H1 (cell line): ENCODE results near the gene NUP210L. TPM values are rescaled to one million over a fixed set of nuclear protein-coding genes. Genes with fewer than 3 reads are reported as not detected.
A peak's percentile ranks its signal among the peaks of the same experiment; 100 is the strongest.

Experiments used
- CTCF ChIA-PET: fragments of 300-600 bp; sonication (Branson Sonifier 250); formaldehyde crosslinking; loops from one replicate; lab custom pipeline; 2021; ENCODE audit not compliant: partially characterized antibody; lab: Charles Lee
- POLR2A ChIA-PET: fragments of 300-600 bp; sonication (Branson Sonifier 250); formaldehyde crosslinking; loops from one replicate; lab custom pipeline; 2021; ENCODE audit warnings: inconsistent platforms; ENCODE audit not compliant: partially characterized antibody; lab: Charles Lee
- DNase-seq, 2 experiments: peaks; one replicate each; pipeline versions ENCODE4 v3.0.0 to v3.0.0-alpha.2; 2010 to 2022; ENCODE audit warnings: low spot score in 2 of 2, low read depth in 1 of 2, mixed read lengths in 1 of 2
- FAIRE-seq: peaks from 2 replicates; lab custom pipeline; 2011; peaks lifted over from hg19 to GRCh38; lab: Jason Lieb, UNC
- H2AFZ ChIP-seq: 2 replicates; pipeline ENCODE4 v1.8.1; 2012; ENCODE audit warnings: low read length, inconsistent platforms
- H2AK5ac ChIP-seq: 2 replicates; pipeline ENCODE4 v1.6.1; 2013; ENCODE audit warnings: low read depth, low read length
- H2BK120ac ChIP-seq: replicated peaks from 2 replicates; pipeline ENCODE3; 2013; ENCODE audit warnings: low read depth, low read length, inconsistent platforms
- H2BK12ac ChIP-seq: 2 replicates; pipeline ENCODE4 v1.6.1; 2013; ENCODE audit warnings: low read depth, low read length
- H2BK15ac ChIP-seq: 2 replicates; pipeline ENCODE4 v1.6.1; 2013; ENCODE audit warnings: low read length
- H2BK20ac ChIP-seq: 2 replicates; pipeline ENCODE4 v1.6.1; 2013; ENCODE audit warnings: low read length
- H2BK5ac ChIP-seq: 2 replicates; pipeline ENCODE4 v1.6.1; 2013; ENCODE audit warnings: low read depth, low read length
- H3K14ac ChIP-seq: 2 replicates; pipeline ENCODE4 v1.6.1; 2013; ENCODE audit warnings: inconsistent platforms; ENCODE audit not compliant: insufficient read length
- H3K18ac ChIP-seq: 2 replicates; pipeline ENCODE4 v1.6.1; 2013; ENCODE audit warnings: low read length; ENCODE audit errors: extremely low read depth
- H3K23ac ChIP-seq: 2 replicates; pipeline ENCODE4 v1.6.1; 2013; ENCODE audit warnings: inconsistent platforms; ENCODE audit not compliant: insufficient read length
- H3K23me2 ChIP-seq: 2 replicates; pipeline ENCODE4 v1.6.1; 2013; ENCODE audit warnings: low read depth, low read length
- H3K27ac ChIP-seq: 2 replicates; pipeline ENCODE4 v1.6.1; 2011; ENCODE audit warnings: low read depth, low read length, inconsistent platforms
- H3K27me3 ChIP-seq, 4 experiments: replicated peaks in 1 of 4; 1 replicate in 1 of 4; 2 replicates in 3 of 4; pipeline versions ENCODE4 v1.6.1 to v1.8.1; 2011 to 2013; ENCODE audit warnings: low read length in 3 of 4, mild to moderate bottlenecking in 3 of 4, inconsistent platforms in 2 of 4, mixed read lengths in 2 of 4, moderate library complexity in 1 of 4; ENCODE audit not compliant: control insufficient read depth in 3 of 4, insufficient read depth in 3 of 4; ENCODE audit errors: extremely low read depth in 1 of 4
- H3K36me3 ChIP-seq, 4 experiments: 2 replicates each; pipeline versions ENCODE4 v1.6.1 to v1.8.1; 2011 to 2013; ENCODE audit warnings: mild to moderate bottlenecking in 4 of 4, low read length in 3 of 4, moderate library complexity in 2 of 4, control low read depth in 1 of 4, inconsistent platforms in 1 of 4; ENCODE audit not compliant: insufficient read depth in 4 of 4, control insufficient read depth in 2 of 4
- H3K4ac ChIP-seq: replicated peaks from 2 replicates; pipeline ENCODE3; 2013; ENCODE audit warnings: low read length, low read depth, mixed read lengths, inconsistent platforms; ENCODE audit not compliant: insufficient read length
- H3K4me1 ChIP-seq, 4 experiments: replicated peaks in 1 of 4; 1 replicate in 1 of 4; 2 replicates in 3 of 4; pipeline versions ENCODE4 v1.6.1 to v1.8.1; 2011 to 2013; ENCODE audit warnings: low read length in 3 of 4, inconsistent platforms in 2 of 4, mixed read lengths in 1 of 4; ENCODE audit not compliant: insufficient read depth in 4 of 4, control insufficient read depth in 3 of 4
- H3K4me2 ChIP-seq, 2 experiments: 2 replicates each; pipeline versions ENCODE4 v1.6.1 to v1.8.1; 2011 to 2013; ENCODE audit warnings: low read depth in 2 of 2, low read length in 2 of 2, control low read depth in 1 of 2, inconsistent platforms in 1 of 2, mild to moderate bottlenecking in 1 of 2; ENCODE audit not compliant: insufficient read depth in 1 of 2
- H3K4me3 ChIP-seq, 4 experiments: fragments of 200-600, 300-600 bp in 1 of 4; sonication (generic), shearing (Covaris generic), sonication (Bioruptor Twin) in 1 of 4; 2 replicates each; pipeline versions ENCODE4 v1.5.1 to v1.8.1; 2011 to 2016; ENCODE audit warnings: low read length in 4 of 4, low read depth in 3 of 4, control low read depth in 2 of 4, inconsistent platforms in 2 of 4, mild to moderate bottlenecking in 2 of 4, mixed read lengths in 1 of 4, moderate library complexity in 1 of 4; ENCODE audit not compliant: insufficient read depth in 2 of 4; ENCODE audit errors: extremely low read depth in 1 of 4
- H3K56ac ChIP-seq: replicated peaks from 2 replicates; pipeline ENCODE3; 2013; ENCODE audit warnings: low read depth, mild to moderate bottlenecking, mixed read lengths, low read length, inconsistent platforms; ENCODE audit not compliant: insufficient read length
- H3K79me1 ChIP-seq: 2 replicates; pipeline ENCODE4 v1.6.1; 2013; ENCODE audit warnings: low read depth, low read length, control low read depth
- H3K79me2 ChIP-seq, 2 experiments: 2 replicates each; pipeline versions ENCODE4 v1.6.1 to v1.8.1; 2012 to 2013; ENCODE audit warnings: low read length in 2 of 2, mild to moderate bottlenecking in 2 of 2, inconsistent platforms in 1 of 2; ENCODE audit not compliant: insufficient read depth in 2 of 2, control insufficient read depth in 1 of 2
- H3K9ac ChIP-seq, 4 experiments: replicated peaks in 1 of 4; 1 replicate in 1 of 4; 2 replicates in 3 of 4; pipeline versions ENCODE4 v1.6.1 to v1.8.1; 2011 to 2013; ENCODE audit warnings: low read depth in 3 of 4, low read length in 3 of 4, control low read depth in 2 of 4, mild to moderate bottlenecking in 2 of 4, moderate library complexity in 2 of 4, inconsistent platforms in 1 of 4; ENCODE audit errors: extremely low read depth in 1 of 4
- H3K9me3 ChIP-seq, 2 experiments: 2 replicates each; pipeline versions ENCODE4 v1.6.1 to v1.8.1; 2012 to 2013; ENCODE audit warnings: mild to moderate bottlenecking in 2 of 2, moderate library complexity in 2 of 2, control low read depth in 1 of 2, inconsistent platforms in 1 of 2, low read depth in 1 of 2, low read length in 1 of 2, mixed read lengths in 1 of 2; ENCODE audit not compliant: insufficient read depth in 2 of 2
- H4K20me1 ChIP-seq, 2 experiments: replicated peaks in 1 of 2; 2 replicates each; pipeline versions ENCODE3 to v1.8.1; 2011 to 2013; ENCODE audit warnings: inconsistent platforms in 2 of 2, low read length in 2 of 2, mild to moderate bottlenecking in 1 of 2; ENCODE audit not compliant: insufficient read depth in 2 of 2, control insufficient read depth in 1 of 2
- H4K5ac ChIP-seq: 2 replicates; pipeline ENCODE4 v1.6.1; 2013; ENCODE audit warnings: low read length, low read depth, mixed read lengths, inconsistent platforms; ENCODE audit not compliant: insufficient read length
- H4K8ac ChIP-seq: 2 replicates; pipeline ENCODE4 v1.8.0; 2013; ENCODE audit warnings: mild to moderate bottlenecking, moderate library complexity, low read length, inconsistent platforms; ENCODE audit not compliant: insufficient read depth; ENCODE audit errors: extremely low read depth
- H4K91ac ChIP-seq: replicated peaks from 2 replicates; pipeline ENCODE3; 2013; ENCODE audit warnings: low read length, mixed read lengths, inconsistent platforms; ENCODE audit not compliant: insufficient read length
- ATF2 ChIP-seq: IDR thresholded peaks from 2 replicates; pipeline ENCODE4 v1.6.1; 2012; ENCODE audit warnings: low read length, inconsistent platforms
- BRCA1 ChIP-seq: IDR thresholded peaks from 2 replicates; pipeline ENCODE4 v1.6.1; 2012; ENCODE audit warnings: low read depth, low read length, improper control_type of control experiment
- EP300 ChIP-seq, 2 experiments: IDR thresholded peaks; 1 replicate in 1 of 2; 2 replicates in 1 of 2; pipeline ENCODE4 v1.6.1; 2011 to 2012; ENCODE audit warnings: low read depth in 2 of 2, low read length in 2 of 2, mild to moderate bottlenecking in 2 of 2, borderline replicate concordance in 1 of 2, inconsistent platforms in 1 of 2, moderate library complexity in 1 of 2
- EZH2 ChIP-seq: fragments of 200-600 bp; sonication (generic); IDR thresholded peaks from 2 replicates; pipeline ENCODE4 v1.7.1; 2012; ENCODE audit warnings: low read depth, mild to moderate bottlenecking, moderate library complexity, low read length, inconsistent platforms; ENCODE audit not compliant: severe bottlenecking
- GTF2F1 ChIP-seq: IDR thresholded peaks from 2 replicates; pipeline ENCODE4 v1.6.1; 2012; ENCODE audit warnings: low read depth, low read length, improper control_type of control experiment, borderline replicate concordance
- JUN ChIP-seq: IDR thresholded peaks from 2 replicates; pipeline ENCODE4 v1.6.1; 2011; ENCODE audit warnings: low read depth, mild to moderate bottlenecking, improper control_type of control experiment, low read length
- JUND ChIP-seq: IDR thresholded peaks from 2 replicates; pipeline ENCODE4 v1.6.1; 2011; ENCODE audit warnings: mild to moderate bottlenecking, improper control_type of control experiment, low read length
- KDM1A ChIP-seq: fragments of 200-600, 300-600 bp; sonication (generic); IDR thresholded peaks from 2 replicates; pipeline ENCODE4 v1.7.1; 2016; ENCODE audit warnings: mild to moderate bottlenecking, low read length, borderline replicate concordance
- POLR2A ChIP-seq, 2 experiments: IDR thresholded peaks; 1 replicate in 1 of 2; 2 replicates in 1 of 2; pipeline ENCODE4 v1.6.1; 2011; ENCODE audit warnings: low read depth in 2 of 2, low read length in 2 of 2, mild to moderate bottlenecking in 2 of 2; ENCODE audit errors: control extremely low read depth in 1 of 2
- SP2 ChIP-seq: IDR thresholded peaks from 2 replicates; pipeline ENCODE4 v1.6.1; 2012; ENCODE audit warnings: mild to moderate bottlenecking, low read length, inconsistent platforms
- SUZ12 ChIP-seq: fragments of 200-600 bp; sonication (generic); IDR thresholded peaks from 2 replicates; pipeline ENCODE4 v1.6.1; 2012; ENCODE audit warnings: mild to moderate bottlenecking, inconsistent platforms, low read length, moderate library complexity, mixed read lengths
- TCF12 ChIP-seq: IDR thresholded peaks from 2 replicates; pipeline ENCODE4 v1.6.1; 2011; ENCODE audit warnings: low read depth, mild to moderate bottlenecking, low read length
- WGBS, 2 experiments: shearing (Covaris generic) in 1 of 2; methylation state at CpG; one replicate each; pipeline versions ENCODE4 v1.1.6 to v1.1.7; 2013 to 2015; ENCODE audit warnings: low lambda C conversion rate in 2 of 2, mixed read lengths in 2 of 2, inconsistent platforms in 1 of 2, low coverage in 1 of 2, missing lambda C conversion rate in 1 of 2; ENCODE audit not compliant: insufficient replicate concordance in 2 of 2, insufficient coverage in 1 of 2, insufficient read length in 1 of 2; ENCODE audit errors: extremely low coverage in 1 of 2, missing lambda C conversion rate in 1 of 2; 5-methylcytosine and 5-hydroxymethylcytosine counted together
- polyA plus RNA-seq, 7 experiments: library from polyadenylated mRNA; depleted of rRNA in 3 of 7; stranded (reverse) in 5 of 7; unstranded in 2 of 7; fragments of >200 nt in 5 of 7; fragments of 200-250 nt in 2 of 7; gene quantifications; 1 replicate in 5 of 7; 2 replicates in 1 of 7; 4 replicates in 1 of 7; pipeline versions ENCODE4 v1.2.1 to v1.2.3, GENCODE V29; 2011 to 2013; ENCODE audit warnings: missing spikeins in 2 of 7, mixed read lengths in 2 of 7
- total RNA-seq: library from RNA; stranded (reverse); fragmentation: NEBNext Ultra II Directional; extraction: Animal tissue kit (Norgen Biotek cat#: 25700); gene quantifications from 2 replicates; pipeline ENCODE4 v1.2.1, GENCODE V29; 2021

The NUP210L gene
- total and polyA plus RNA-seq, 2 of the 8 experiments (the other 6 are each of a cell fraction or from before 2014, with no cell fraction given): not detected

DNA sequence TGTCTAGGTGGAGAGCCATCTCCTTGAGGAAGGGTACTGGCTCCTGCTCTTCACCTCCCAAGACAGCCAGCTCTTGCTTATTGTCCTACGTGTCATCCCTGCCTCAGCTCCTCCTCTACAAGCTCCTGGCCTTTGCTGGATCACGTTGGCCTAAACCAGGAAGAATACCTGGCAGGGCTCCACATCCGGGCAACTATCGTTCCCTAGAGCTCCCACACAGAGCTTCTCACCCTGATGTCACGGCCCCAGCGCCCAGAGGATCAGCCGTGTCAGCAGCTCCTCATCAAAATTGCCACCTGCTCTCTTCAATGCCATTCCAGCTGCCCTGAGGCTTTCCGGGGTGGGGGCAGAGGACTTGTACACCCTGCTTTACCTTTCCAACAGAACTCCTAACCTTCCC is 38.9 kb upstream of the NUP210L start:
- no peak overlapping the region for H3K4me2 ChIP-seq
- H4K5ac ChIP-seq: no peak overlapping the region
- H2AK5ac ChIP-seq: no peak overlapping the region
- ChIA-PET POLR2A (interaction anchor here (0.8 to 2.8 kb wide), 7 partner anchors 10 to 203 kb away, joined by 3 to 14 read pairs (median 4); partner anchors contain the start of genes RPS27 and UBAP2L), CTCF (interaction anchor here (1.3 kb wide), 2 partner anchors 10 kb away, joined by 4 read pairs; no protein-coding TSS in a partner anchor)
- DNase-seq: no peak
- H3K23me2 ChIP-seq: peaks cover 2% of the 10 kb centered on the region; the same call in 1 of the 2 replicates
- no peak overlapping the region for H2BK12ac ChIP-seq
- no peaks in the 10 kb centered on the region for H3K36me3 ChIP-seq
- no peaks in the 10 kb centered on the region for H3K79me1 ChIP-seq
- no peaks in the 10 kb centered on the region for H3K27me3 ChIP-seq
- H3K9me3 ChIP-seq: no peaks in the 10 kb centered on the region
- H2AFZ ChIP-seq: no peak overlapping the region
- 86% methylated on average over 8 of the region's 8 CpGs; no CpG with 5 or more reads in 1 of the 2 experiments for WGBS, 2 experiments
- FAIRE-seq: no peak
- no peak overlapping the region for H3K23ac ChIP-seq
- no peak overlapping the region for H3K27ac ChIP-seq
- no peak overlapping the region for H3K14ac ChIP-seq
- H4K91ac ChIP-seq: no peak overlapping the region
- H2BK20ac ChIP-seq: 0 out of 2 replicates have a peak overlapping the region, but pooled peaks have one; percentile 10
- H2BK15ac ChIP-seq: no peak overlapping the region
- H2BK120ac ChIP-seq: no peak overlapping the region
- H3K18ac ChIP-seq: no peak overlapping the region
- H3K4me1 ChIP-seq: no peaks in the 10 kb centered on the region
- no peak overlapping the region for H4K8ac ChIP-seq
- H4K20me1 ChIP-seq: no peaks in the 10 kb centered on the region
- H3K56ac ChIP-seq: no peak overlapping the region
- no peaks in the 10 kb centered on the region for H3K79me2 ChIP-seq
- H3K4me3 ChIP-seq: no peak overlapping the region
- no peak overlapping the region for H3K9ac ChIP-seq
- no peak overlapping the region for H2BK5ac ChIP-seq
- H3K4ac ChIP-seq: no peak overlapping the region
- no peak for TF ChIP-seq POLR2A (IDR thresholded peaks at IDR 0.05; ENCODE audit: control extremely low read depth in 1 of 2, low read depth in 2 of 2, low read length in 2 of 2)
- no peak for TF ChIP-seq GTF2F1
- TF ChIP-seq SP2: no peak
- no peak for TF ChIP-seq EZH2
- no peak for TF ChIP-seq KDM1A
- TF ChIP-seq BRCA1: no peak
- no peak for TF ChIP-seq JUND
- no peak for TF ChIP-seq ATF2
- no peak for TF ChIP-seq SUZ12
- no peak for TF ChIP-seq TCF12
- no peak for TF ChIP-seq EP300 (IDR thresholded peaks at IDR 0.05; ENCODE audit: borderline replicate concordance in 1 of 2, low read depth in 2 of 2, low read length in 2 of 2)
- TF ChIP-seq JUN: no peak
